Esophagus muscularis mucosa (tissue), 4 donors: ENCODE measurements around the gene PEAR1.

Experiments used
- CTCF ChIP-seq, 3 experiments: fragments of 200-600 bp in 2 of 3; fragments of 450-650 bp in 1 of 3; sonication (generic) in 2 of 3; IDR thresholded peaks; one replicate each; pipeline ENCODE4 v1.5.1; 2017 to 2019; ENCODE audit warnings: antibody characterized with exemption in 3 of 3, mild to moderate bottlenecking in 2 of 3, moderate library complexity in 1 of 3
- EP300 ChIP-seq: sonication (generic); formaldehyde crosslinking; IDR thresholded peaks from one replicate; pipeline ENCODE4 v1.6.1; 2017; ENCODE audit warnings: antibody characterized with exemption
- POLR2A ChIP-seq: fragments of 450-650 bp; IDR thresholded peaks from one replicate; pipeline ENCODE4 v1.6.1; 2017; ENCODE audit warnings: antibody characterized with exemption, moderate library complexity, mild to moderate bottlenecking, low read depth
- POLR2AphosphoS5 ChIP-seq, 2 donors: sonication (generic); formaldehyde crosslinking; IDR thresholded peaks; one replicate each; pipeline ENCODE4 v1.6.1; 2017; ENCODE audit warnings: antibody characterized with exemption in 2 of 2

GRCh38 chr1:156913809-156914387, 20.4 kb downstream of the PEAR1 start:
- no peak for TF ChIP-seq CTCF (IDR thresholded peaks at IDR 0.05)
- no peak for TF ChIP-seq POLR2A
- TF ChIP-seq EP300: no peak
- no peak for TF ChIP-seq POLR2AphosphoS5 (IDR thresholded peaks at IDR 0.05)
